Pulmonary artery endothelial cell (primary cell): Measurements from ENCODE around the gene MAPK10. TPM values are rescaled to one million over a fixed set of nuclear protein-coding genes. Genes with fewer than 3 reads are reported as not detected.

ENCODE experiments used
- total RNA-seq: library from RNA; depleted of rRNA; stranded (reverse); fragments of >200 nt; gene quantifications from 2 replicates; pipeline ENCODE4 v1.2.3, GENCODE V29; 2014

MAPK10 gene
- total RNA-seq, 1 donor from 2014 or later, result 0.20 TPM

Other genes with a start within 250 kb of the MAPK10 start
- 6.3 and 12.8 TPM in 2 replicates for gene PTPN13, start 234.3 kb upstream of the MAPK10 start, total RNA-seq